ENCODE data around the gene ALB.

The ALB gene

GRCh38 chr4:73396993-73397972 is 6.8 kb upstream of the ALB start:
- H3K4me3 ChIP-seq (ENCODE audit: low read depth, low read length), result no peak overlapping the region
- DNase-seq (ENCODE audit: low read depth), result no peak
- TF ChIP-seq CTCF (conservative IDR thresholded peaks at IDR 0.05; ENCODE audit: low read depth, low read length), result no peak

GRCh38 chr4:73401412-73401811 is 2.7 kb upstream of the ALB start:
- no peak for DNase-seq (ENCODE audit: low read depth)
- no peak overlapping the region for H3K4me3 ChIP-seq (ENCODE audit: low read depth, low read length)
- TF ChIP-seq CTCF (conservative IDR thresholded peaks at IDR 0.05; ENCODE audit: low read depth, low read length), result no peak

- no peak for DNase-seq (ENCODE audit: low read depth)
- no peak for TF ChIP-seq CTCF (conservative IDR thresholded peaks at IDR 0.05; ENCODE audit: low read depth, low read length)
- H3K4me3 ChIP-seq (ENCODE audit: low read depth, low read length), result no peak overlapping the region
Observed at GRCh38 chr4:73404457-73404856, 370 bp downstream of the ALB start.

GRCh38 chr4:73405138-73405537 is 1.1 kb downstream of the ALB start:
- DNase-seq (ENCODE audit: low read depth), result no peak
- TF ChIP-seq CTCF (conservative IDR thresholded peaks at IDR 0.05; ENCODE audit: low read depth, low read length), result no peak
- H3K4me3 ChIP-seq (ENCODE audit: low read depth, low read length), result no peak overlapping the region

- DNase-seq (ENCODE audit: low read depth), result no peak
- TF ChIP-seq CTCF (conservative IDR thresholded peaks at IDR 0.05; ENCODE audit: low read depth, low read length), result no peak
- H3K4me3 ChIP-seq (ENCODE audit: low read depth, low read length), result no peak overlapping the region
Observed at GRCh38 chr4:73406548-73406875, 2.4 kb downstream of the ALB start.

GRCh38 chr4:73407227-73407673 is 3.2 kb downstream of the ALB start:
- no peak overlapping the region for H3K4me3 ChIP-seq (ENCODE audit: low read depth, low read length)
- no peak for TF ChIP-seq CTCF (conservative IDR thresholded peaks at IDR 0.05; ENCODE audit: low read depth, low read length)
- DNase-seq (ENCODE audit: low read depth), result no peak

All from choroid plexus epithelial cell (primary cell).